Measurements from ENCODE around the gene CYFIP2.
"Not testable (repeated sequence)": the region's sequence is repeated elsewhere in the genome, so short reads cannot be mapped to it uniquely, and the experiment has no call there.

CYFIP2 gene

DNA sequence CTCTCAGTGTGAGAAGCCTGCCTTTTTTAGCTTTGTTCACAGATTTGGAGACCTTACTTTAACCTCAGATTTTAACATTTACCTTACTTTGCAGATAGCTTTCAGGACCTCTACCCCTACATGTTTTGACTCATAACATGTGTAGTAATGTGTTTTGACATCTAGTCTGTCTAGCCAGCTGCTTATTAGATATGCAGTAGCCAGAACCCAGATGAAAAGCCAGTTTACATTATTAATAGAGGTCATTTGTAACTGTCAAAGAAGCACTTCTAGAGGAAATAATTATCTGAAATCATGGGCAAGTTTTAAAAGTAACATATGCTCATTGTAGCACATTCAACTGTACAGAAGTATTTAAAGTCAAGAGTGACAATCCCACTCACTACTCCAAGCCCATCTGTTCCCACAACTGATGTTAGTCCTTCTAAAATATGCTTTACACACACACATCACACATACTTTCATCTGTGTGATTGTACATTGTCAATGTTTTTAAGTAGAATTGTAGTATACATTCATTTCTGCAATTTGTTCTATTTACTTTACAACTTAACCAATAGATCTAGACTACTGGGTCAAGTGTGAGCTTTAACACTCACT is 122.3 kb downstream of the CYFIP2 start:
- no peak for DNase-seq (ENCODE audit: low read depth in 1 of 2, low spot score in 1 of 2)

DNA sequence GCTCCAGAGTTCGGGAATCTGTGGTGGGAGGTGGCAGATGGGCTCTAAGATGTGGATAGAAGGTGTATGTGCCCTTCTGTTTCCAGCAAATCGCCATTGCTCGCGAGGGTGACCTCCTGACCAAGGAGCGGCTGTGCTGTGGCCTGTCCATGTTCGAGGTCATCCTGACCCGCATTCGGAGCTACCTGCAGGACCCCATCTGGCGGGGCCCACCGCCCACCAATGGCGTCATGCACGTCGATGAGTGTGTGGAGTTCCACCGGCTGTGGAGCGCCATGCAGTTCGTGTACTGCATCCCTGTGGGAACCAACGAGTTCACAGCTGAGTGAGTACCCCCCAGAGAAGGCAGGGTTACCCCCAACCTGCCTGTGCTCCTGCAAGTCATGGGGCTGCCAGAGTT is 123.2 kb downstream of the CYFIP2 start:
- DNase-seq (ENCODE audit: low read depth in 1 of 2, low spot score in 1 of 2) = no peak

DNA sequence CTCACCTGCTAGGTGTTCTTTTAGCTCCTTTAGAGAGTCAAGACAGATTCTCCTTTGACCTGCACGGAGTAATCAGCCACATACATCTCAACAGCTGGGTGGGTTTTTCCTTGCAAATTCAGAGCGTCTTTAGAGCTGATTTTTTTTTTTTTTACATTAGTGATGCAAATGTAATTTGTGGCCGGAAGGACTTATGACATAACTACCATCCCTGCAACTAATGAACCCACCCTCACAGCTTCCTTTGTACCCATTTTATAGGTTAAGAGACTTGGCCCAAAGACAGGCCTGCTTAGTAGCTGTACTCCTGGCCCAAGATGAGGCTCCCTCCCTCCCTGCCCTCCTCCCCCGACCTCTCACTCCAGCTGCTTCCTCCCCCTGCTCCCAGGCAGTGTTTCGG is 124.2 kb downstream of the CYFIP2 start:
- DNase-seq (ENCODE audit: low read depth in 1 of 2, low spot score in 1 of 2) = no peak

DNA sequence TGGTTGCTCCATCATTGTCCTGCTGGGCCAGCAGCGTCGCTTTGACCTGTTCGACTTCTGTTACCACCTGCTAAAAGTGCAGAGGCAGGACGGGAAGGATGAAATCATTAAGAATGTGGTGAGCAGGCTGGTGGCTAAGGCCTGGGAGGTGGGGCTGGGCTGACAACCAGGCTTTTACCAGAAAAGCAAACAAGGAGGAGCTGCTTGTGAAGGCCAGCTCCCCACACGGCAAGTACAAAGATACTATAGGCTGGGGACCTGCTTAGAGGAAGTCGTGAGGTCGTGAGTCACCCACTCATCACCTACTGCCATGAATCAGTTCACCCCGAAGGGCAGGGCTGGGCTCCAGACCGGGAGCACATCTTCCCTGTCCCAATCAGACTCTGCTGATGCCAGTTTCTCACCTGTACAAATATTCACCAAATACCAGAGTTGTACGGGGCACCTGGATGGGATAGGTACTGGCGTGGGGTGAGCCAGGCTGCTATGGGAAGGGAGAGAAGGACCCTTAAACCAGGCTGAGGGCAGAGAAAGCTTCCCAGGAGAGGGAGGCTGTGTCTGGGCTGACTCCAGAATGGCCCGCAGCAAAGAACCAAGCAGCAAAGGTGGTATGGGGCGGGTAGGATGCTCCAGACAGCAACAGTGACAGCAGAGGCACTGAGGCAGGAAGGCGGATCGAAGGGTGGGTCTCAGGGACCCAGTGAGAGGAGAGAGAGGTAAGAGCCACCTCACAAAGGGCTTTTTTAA is 124.8 kb downstream of the CYFIP2 start:
- DNase-seq (ENCODE audit: low read depth in 1 of 2, low spot score in 1 of 2) = peak in 1 of 2 donors; percentile 44

DNA sequence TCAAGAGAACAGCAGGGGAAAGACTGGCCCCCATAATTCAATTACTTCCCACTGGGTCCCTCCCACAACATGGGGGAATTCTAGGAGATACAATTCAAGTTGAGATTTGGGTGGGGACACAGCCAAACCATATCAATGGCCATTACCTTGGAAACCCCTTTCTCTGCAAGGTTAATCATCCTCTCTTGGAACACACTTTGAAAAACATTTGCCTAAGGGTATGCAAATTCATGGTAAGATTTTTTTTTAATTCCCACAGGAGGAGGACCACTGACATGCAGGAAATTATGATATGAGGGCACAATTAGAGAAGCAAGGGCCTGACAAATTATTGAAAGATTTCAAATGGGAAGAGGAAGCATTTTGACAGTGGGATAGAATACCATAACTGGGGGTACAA is 132.4 kb downstream of the CYFIP2 start:
- DNase-seq (ENCODE audit: low read depth in 1 of 2, low spot score in 1 of 2) = no peak

DNA sequence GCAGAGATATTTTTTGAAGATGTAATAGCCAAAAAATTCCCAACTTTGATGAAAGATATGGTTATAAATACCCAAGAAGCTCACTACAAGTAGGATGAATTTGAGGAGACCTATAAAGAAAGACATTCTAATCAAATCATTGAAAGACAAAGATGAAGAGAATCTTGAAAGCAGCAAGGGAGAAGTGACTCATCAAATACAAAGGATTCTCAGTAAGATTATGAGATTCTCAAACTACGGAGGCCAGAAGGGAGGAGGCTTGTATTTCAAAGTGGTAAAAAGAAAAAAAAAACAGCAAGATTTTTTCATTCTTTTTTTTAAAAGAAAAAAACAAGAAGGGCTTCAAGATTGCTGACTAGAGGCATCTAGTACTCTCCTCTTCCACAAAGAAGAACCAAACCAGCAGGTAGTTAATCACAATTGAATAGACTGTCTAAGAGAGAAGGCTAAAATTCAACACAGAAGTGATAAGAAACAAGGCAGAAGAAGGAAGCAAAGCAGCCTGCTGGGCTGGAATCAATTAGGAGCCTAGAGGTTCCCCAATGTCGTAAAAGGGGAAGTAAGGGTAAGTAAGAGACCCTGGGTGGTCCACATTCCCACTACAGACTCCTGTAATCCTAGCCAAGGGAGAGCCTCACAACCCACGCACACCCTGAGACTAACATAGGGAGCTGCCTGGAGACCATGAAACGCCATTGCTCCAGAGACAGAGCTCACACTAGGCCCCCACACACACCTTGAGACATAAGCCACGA is 135.0 kb downstream of the CYFIP2 start:
- DNase-seq (ENCODE audit: low read depth in 1 of 2, low spot score in 1 of 2) = no peak

DNA sequence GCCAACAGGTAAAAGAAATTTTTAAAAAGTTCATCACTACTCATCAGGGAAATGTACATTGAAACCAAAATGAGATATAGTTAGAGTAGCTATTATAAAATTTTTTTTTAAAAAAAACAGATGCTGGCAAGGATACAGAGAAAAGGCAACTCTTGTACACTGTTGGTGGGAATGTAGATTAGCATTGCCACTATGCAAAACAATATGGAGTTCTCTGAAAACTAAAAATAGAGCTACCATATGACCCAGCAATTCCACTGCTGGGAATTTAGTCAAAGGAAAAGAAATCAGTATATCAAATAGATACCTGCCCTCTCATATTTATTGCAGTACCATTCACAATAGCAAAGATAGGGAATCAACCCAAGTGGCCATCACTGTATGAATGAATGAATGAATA is 149.9 kb downstream of the CYFIP2 start:
- DNase-seq (ENCODE audit: low read depth in 1 of 2, low spot score in 1 of 2) = no peak

DNA sequence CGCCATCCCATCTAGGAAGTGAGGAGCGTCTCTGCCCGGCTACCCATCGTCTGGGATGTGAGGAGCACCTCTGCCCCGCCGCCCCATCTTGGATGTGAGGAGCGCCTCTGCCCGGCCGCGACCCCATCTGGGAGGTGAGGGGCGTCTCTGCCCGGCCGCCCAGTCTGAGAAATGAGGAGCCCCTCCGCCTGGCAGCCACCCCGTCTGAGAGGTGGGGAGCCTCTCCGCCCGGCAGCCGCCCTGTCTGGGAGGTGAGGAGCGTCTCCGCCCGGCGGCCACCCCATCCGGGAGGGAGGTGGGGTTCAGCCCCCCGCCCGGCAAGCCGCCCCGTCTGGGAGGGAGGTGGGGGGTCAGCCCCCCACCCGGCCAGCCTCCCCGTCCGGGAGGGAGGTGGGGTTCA is 153.6 kb downstream of the CYFIP2 start:
- DNase-seq (ENCODE audit: low read depth in 1 of 2, low spot score in 1 of 2) = not testable (repeated sequence)

DNA sequence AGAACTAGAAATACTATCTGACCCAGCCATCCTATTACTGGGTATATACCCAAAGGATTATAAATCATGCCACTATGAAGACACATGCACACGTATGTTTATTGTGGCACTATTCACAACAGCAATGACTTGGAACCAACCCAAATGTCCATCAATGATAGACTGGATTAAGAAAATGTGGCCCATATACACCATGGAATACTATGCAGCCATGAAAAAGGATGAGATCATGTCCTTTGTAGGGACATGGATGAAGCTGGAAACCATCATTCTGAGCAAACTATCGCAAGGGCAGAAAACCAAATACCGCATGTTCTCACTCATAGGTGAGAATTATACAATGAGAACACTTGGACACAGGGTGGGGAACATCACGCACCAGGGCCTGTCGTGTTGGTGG is 164.0 kb downstream of the CYFIP2 start:
- not testable (repeated sequence) for DNase-seq (ENCODE audit: low read depth in 1 of 2, low spot score in 1 of 2)

DNA sequence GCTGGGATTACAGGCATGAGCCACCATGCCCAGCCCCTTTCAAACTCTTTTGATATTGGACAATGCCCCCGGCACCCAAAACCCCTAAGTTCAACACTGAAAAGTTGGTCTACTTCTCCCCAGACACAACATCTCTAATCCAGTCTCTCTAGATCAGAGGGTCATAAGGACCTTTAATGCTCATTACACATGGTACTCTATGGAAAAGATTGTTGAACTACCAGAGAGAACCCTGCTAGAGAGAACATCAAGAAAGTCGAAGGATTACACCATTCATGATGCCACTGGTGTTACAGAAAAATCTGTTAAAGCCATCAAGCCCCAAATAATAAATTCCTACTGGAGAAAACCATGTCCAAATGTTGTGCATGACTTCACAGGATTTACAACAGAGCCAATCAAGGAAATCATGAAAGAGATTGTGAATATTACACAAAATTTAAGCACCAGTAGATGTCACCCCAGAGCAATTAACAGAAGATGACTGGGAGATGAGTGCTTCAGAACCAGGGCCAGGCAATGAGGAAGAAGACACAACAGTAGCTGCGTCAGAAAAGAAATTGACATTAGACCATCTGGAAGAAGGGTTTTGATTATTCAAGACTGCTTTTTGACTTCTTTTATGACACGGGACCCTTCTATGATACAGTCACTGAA is 165.7 kb downstream of the CYFIP2 start:
- DNase-seq (ENCODE audit: low read depth in 1 of 2, low spot score in 1 of 2) = no peak

DNA sequence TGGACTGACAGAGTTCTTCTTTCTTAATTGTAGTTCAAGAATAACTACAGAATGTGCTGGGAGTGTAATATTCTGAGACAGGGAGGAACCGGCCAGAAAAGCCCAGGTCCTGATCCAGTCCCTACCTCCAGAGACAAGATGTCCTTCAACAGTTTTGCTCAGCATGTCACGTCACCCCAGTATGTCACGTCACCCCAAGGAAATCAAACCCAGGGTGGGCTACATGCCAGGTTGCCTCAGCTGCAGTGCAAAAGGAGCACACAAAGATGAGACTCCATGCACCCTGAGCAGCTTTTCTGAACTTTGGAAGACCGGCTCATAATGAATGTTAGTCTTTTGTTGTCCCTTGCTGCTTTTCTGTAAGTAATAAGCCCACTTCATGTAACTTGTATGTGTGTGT is 168.2 kb downstream of the CYFIP2 start:
- DNase-seq (ENCODE audit: low read depth in 1 of 2, low spot score in 1 of 2) = no peak

DNA sequence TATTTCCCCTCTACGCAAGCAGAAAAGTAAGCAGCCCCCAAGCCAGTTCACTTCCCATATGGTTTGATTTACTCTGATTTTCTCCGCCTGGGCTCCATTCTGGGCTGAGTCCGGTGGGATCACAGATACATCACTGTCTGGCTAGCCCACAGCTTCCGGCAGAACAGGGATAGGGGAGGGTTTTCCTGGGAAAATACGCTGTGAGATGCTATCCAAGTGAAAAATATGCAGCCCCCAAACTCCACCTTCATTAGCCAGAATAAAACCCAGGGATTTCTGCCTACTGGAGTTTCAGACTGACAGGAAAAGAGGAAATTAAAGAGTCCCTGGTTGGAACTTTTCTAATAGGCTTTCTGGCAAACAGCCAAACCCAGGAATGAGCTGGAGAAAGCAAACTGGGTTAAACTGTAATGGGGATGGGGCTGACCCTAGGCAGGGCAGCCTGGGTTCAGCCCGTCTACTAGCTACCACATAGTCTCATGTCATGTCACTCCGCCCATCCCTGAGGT is 177.2 kb downstream of the CYFIP2 start:
- DNase-seq (ENCODE audit: low read depth in 1 of 2, low spot score in 1 of 2) = no peak

DNA sequence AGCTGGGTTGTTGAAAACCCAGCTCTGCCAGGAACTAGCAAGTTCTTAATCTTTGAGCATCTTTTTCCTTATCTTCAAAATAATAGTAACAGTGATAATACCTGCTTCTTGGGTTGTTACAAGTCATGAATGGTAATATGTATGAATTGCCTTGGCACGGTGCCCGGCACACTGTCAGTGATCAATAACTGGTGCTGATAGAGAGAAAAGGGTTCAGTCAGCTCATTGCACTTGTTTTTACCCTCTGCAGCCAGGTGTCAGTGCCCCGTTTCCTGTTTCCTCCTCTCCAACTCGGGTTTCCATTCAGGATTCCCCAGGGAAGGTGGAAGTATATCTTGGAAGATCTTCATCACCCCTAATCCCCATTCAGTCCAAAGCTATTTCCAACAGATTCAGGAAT is 178.3 kb downstream of the CYFIP2 start:
- no peak for DNase-seq (ENCODE audit: low read depth in 1 of 2, low spot score in 1 of 2)

Measured in activated T-helper 1 cell treated with anti-CD3 and anti-CD28 coated beads, Interleukin-2, amount 50 U/mL, for 16 hours (primary cell).